Ishikawa (cell line): Measurements from ENCODE around the gene DCBLD1.

ENCODE experiments used
- YY1 ChIP-seq: IDR thresholded peaks from 2 replicates; pipeline ENCODE4 v1.6.1; 2012; ENCODE audit warnings: low read depth
- TF ChIP-seq, protein P1 (sequence below): IDR thresholded peaks from 2 replicates; pipeline ENCODE4 v1.6.1; 2012; ENCODE audit warnings: low read depth, mild to moderate bottlenecking
- TF ChIP-seq, protein P2 (sequence below): IDR thresholded peaks from 2 replicates; pipeline ENCODE4 v1.6.1; 2012

DNA sequence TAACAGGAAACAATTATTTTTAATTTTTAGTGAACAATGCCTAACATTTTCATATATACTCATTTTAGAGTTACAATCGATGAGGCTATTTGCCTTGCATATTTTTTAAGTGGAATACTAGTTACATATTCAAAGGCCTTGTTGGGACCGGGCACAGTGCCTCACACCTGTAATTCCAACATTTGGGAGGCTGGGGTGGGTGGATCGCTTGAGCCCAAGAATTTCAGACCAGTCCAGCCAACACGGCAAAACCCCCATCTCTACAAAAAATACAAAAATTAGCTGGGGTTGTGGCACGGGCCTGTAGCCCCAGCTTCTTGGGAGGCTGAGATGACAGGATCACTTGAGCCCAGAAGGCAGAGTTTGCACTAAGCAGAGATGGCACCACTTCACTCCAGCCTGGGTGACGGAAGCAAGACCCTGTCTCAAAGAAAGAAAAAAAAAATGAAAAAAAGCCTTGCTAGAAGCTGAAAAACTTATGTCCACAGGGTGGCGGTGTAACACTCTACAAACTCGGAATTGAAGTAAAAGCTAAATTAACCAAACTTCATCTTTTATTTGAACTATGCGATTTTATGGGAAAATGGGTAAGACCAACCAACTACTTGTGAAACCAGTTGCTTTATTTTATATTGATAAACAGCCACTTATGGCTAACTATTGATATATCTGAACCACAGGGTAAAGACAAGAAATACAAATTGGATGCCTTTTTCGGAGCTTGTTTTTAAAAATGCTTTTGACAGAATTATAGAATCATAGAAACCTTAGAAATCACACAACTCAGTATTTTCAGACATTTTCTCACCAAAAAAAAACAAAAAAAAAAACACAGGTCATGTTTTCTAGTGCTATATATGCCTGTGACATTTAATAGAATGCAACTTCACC is 32.7 kb upstream of the DCBLD1 start:
- TF ChIP-seq, protein P1, sequence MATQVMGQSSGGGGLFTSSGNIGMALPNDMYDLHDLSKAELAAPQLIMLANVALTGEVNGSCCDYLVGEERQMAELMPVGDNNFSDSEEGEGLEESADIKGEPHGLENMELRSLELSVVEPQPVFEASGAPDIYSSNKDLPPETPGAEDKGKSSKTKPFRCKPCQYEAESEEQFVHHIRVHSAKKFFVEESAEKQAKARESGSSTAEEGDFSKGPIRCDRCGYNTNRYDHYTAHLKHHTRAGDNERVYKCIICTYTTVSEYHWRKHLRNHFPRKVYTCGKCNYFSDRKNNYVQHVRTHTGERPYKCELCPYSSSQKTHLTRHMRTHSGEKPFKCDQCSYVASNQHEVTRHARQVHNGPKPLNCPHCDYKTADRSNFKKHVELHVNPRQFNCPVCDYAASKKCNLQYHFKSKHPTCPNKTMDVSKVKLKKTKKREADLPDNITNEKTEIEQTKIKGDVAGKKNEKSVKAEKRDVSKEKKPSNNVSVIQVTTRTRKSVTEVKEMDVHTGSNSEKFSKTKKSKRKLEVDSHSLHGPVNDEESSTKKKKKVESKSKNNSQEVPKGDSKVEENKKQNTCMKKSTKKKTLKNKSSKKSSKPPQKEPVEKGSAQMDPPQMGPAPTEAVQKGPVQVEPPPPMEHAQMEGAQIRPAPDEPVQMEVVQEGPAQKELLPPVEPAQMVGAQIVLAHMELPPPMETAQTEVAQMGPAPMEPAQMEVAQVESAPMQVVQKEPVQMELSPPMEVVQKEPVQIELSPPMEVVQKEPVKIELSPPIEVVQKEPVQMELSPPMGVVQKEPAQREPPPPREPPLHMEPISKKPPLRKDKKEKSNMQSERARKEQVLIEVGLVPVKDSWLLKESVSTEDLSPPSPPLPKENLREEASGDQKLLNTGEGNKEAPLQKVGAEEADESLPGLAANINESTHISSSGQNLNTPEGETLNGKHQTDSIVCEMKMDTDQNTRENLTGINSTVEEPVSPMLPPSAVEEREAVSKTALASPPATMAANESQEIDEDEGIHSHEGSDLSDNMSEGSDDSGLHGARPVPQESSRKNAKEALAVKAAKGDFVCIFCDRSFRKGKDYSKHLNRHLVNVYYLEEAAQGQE = no peak
- TF ChIP-seq, protein P2, sequence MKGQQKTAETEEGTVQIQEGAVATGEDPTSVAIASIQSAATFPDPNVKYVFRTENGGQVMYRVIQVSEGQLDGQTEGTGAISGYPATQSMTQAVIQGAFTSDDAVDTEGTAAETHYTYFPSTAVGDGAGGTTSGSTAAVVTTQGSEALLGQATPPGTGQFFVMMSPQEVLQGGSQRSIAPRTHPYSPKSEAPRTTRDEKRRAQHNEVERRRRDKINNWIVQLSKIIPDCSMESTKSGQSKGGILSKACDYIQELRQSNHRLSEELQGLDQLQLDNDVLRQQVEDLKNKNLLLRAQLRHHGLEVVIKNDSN = no peak
- TF ChIP-seq YY1 = no peak
